Germinal center (tissue), 1 donor: ENCODE data around the gene RUFY1.
"Not testable (repeated sequence)": the region's sequence is repeated elsewhere in the genome, so short reads cannot be mapped to it uniquely, and the experiment has no call there.

Experiments
- DNase-seq: peaks from one replicate; pipeline ENCODE4 v3.0.0; 2012; ENCODE audit warnings: mixed read lengths, low spot score

Gene RUFY1

DNA sequence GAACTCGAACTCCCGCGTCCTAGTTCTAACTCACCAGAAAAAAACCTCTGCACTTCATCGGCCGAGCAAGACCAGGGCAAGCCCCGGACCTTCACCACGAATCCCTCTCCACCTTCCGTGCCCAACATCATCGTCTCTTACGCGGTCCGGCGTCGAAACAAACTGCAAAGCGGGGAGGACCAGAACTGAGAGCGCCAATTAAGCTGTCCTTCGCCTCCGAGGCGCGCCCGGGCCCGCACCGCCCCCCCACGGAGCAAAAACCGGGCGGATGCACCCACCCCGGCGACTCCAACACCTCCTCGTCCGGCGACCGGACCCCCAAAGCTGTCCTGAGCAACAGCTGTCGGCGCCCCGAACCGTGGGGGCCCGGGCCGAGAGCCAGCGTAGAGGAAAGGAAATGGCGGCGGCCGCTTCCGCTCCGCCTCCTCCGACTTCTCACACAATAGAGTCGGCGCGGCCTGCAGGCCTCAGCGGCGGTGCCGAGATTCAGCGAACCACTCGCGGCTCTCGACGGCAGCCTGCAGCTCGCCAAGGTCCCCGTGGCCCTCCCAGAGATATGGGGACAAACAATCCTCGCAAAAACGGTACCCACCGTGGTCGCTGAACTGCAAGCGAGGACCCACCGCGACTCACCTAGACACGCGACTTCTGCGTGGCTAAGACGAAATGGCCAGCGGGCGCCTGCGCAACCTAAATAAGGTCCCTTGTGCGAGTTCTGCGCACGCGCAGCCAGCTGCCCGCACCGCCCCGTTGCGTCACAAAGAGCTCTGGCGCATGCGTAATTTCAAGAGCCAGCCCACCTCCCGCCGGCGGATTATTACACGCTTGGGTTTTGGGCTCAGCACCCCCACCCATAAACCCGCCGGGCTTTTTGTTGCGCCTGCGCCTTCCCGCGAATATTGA lies 72.9 kb downstream of the RUFY1 start, which contains the start of gene HNRNPH1:
TSS of gene HNRNPH1 (minus strand) at position 669 of the 903 bp plus-strand sequence. CDS start at position 131, 538 bp downstream.
- DNase-seq: peak; percentile 100

DNA sequence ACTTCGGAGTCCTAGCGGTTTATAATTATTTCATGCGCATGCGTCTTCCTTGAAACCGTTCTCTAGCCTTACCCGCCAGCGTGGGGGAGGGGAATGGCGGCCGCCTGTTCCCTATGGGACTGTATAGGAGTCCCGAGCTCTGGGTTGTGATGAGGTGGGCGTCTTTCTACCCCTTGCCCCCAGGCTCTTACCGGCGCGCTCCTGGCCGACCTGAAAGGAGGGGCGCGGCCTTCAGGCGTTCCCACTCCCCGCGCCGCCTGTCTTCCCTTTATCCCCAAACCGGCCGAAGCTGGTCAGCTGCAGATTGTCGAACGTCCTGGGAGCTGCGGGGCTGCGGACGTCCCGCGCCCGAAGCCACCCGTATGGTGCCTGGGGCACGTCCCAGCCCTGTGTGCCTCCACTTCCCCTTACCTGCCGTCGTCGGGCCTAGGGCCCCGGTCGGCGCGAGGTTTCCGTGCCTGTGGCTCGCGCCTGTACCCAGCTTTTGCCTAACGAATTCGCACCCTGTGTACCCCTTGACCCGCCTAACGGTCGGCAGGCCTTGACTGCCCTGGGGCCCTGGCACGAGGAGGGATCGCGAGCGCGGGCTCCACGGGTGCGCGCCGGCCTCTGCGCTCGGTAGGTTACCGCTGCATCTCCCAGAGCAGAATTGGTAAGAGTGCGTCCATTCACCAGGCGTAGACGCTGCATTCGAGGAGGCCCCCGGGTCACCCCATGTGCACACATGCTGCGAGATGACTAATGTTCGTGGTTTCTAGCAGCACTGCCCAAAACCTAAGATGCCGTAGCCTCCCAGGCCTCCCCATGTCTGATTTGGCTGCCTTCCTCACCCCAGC lies 73.8 kb downstream of the RUFY1 start:
- peak; percentile 59 for DNase-seq

DNA sequence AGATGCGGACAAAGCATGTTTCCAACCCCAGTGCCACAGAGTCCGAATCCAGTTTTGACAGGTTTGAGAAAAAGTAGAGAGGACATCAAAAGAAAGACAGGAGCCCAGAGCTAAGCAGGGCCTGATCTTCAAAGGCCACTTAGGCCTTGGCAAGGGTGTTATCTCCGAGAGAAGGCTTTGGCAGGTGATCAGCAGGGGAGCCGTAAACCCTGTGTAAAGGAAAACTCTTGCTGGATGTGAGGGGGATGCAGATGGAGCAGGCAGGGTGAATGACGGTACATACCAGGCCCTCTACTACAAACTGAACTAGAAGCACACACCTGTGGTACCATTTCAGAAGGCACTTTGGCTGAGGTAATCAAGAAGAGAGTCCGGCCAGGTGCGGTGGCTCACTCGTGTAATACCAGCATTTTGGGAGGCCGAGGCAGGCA lies 74.5 kb downstream of the RUFY1 start:
- DNase-seq: no peak

DNA sequence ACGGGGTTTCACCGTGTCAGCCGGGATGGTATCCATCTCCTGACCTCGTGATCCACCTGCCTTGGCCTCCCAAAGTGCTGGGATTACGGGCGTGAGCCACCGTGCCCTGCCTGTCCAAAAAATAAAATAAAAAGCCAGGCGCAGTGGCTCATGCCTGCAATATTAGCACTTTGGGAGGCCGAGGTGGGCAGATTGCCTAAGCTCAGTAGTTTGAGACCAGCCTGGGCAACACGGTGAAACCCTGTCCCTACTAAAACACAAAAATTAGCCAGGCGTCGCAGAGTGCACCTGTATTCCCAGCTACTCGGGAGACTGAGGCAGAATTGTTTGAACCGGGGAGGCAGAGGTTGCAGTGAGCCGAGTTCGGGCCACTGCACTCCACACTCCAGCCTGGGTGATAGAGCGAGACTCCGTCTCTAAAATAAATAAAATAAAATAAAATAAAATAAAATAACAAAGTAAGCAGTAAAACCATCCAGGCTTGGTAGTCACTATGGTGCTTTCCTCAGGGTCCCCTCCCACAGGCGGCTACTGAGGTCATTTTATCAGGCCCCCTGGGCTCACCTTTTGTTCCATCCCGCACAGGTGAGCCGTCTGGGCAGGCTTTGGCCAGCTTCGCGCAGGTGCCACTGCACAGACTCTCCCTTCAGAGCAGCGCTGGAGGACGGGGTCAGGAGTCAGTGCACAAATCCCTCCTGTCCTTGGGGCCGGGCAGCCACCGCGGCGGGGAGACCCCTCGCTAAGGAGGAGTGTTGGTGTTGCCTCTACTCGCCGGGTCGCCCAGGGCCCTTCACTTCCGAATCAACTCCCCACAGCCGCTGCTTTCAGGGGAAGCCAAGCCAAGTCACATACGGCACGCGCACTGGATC lies 83.4 kb downstream of the RUFY1 start:
- DNase-seq: not testable (repeated sequence)

DNA sequence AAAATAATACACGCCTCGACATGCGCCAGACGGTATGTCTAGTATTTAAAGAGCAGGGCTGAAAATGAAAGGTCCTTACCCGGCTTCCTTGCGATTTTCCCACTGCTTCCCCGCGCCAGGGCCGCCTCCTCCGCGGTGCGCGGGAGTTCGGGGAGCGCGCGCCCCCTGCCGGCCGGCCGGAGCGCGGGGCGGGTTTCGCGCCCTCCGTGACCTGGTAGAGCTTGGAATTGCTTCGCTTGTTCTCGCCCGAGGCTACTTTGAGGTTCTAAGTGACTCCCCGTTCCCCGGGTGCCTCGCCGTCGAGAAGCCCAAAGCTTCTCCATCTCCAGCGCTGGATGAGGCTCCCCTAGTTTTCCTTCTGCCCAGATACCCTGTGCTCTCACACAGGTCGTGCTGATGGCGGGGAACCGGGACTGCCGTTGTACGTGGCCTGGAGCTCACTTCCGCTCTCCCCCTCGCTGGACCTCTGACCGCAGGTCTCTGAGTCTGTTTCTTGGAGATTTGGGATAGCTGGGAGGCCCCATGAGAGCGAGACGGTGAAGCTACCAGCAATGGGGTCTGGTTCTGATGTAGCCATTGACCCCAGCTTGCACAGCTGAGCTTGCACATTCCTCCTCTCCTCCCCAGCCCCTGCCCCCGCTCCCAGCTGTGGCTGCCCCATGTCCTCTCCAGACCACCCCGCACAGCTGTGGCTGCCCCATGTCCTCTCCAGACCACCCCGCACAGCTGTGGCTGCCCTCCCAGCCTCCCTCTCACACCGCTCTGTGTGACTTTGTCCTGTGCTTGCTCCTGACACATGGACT lies 84.2 kb downstream of the RUFY1 start:
- not testable (repeated sequence) for DNase-seq

DNA sequence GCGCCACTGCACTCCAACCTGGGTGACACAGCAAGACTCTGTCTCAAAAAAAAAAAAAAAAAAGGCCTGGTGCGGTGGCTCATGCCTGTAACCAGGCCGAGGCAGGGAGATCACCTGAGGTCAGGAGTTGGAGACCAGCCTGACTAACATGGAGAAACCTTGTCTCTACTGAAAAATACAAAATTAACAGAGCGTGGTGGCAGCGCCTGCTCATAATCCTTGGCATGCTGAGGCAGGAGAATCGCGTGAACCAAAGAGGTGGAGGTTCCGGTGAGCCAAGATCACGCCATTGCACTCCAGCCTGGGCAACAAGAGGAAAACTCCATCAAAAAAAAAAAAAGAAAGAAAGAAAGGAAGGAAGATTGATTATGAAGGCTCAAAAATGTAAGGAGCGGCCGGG lies 88.9 kb downstream of the RUFY1 start:
- DNase-seq: not testable (repeated sequence)

DNA sequence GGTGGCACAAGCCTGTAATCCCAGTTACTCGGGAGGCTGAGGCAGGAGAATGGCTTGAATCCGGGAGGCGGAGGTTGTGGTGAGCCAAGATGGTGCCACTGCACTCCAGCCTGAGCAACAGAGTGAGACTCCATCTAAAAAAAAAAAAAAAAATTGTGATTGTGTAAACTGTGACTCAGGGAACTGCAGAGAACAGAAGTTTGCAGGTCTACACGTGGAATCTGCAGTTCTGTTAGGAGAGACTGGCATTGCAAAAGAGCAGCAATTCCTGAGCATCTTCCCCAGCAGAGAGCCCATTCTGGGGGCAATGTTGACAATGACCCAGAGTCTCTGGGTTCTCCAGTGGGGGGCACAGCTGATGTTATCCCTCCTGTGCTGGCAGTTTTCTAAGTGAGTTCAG lies 91.4 kb downstream of the RUFY1 start:
- DNase-seq: not testable (repeated sequence)

DNA sequence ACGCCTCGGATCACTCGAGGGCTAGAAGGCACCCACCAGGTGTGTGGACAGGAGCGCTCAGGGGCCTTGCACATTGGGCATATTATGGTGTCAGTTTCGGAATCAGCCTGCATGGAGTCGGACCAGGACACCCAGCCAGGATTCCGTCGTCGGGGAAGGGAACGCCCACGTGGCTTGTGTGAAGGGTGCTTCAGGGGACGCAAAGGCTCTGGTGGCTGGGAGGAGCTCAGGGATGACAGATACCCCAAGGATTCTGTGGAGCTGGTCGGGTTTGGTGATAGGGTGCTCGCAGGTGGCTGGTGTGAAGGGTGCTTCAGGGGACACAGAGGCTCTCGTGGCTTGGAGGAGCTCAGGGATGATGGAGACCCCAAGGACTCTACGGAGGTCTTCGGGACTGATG lies 92.3 kb downstream of the RUFY1 start:
- not testable (repeated sequence) for DNase-seq

DNA sequence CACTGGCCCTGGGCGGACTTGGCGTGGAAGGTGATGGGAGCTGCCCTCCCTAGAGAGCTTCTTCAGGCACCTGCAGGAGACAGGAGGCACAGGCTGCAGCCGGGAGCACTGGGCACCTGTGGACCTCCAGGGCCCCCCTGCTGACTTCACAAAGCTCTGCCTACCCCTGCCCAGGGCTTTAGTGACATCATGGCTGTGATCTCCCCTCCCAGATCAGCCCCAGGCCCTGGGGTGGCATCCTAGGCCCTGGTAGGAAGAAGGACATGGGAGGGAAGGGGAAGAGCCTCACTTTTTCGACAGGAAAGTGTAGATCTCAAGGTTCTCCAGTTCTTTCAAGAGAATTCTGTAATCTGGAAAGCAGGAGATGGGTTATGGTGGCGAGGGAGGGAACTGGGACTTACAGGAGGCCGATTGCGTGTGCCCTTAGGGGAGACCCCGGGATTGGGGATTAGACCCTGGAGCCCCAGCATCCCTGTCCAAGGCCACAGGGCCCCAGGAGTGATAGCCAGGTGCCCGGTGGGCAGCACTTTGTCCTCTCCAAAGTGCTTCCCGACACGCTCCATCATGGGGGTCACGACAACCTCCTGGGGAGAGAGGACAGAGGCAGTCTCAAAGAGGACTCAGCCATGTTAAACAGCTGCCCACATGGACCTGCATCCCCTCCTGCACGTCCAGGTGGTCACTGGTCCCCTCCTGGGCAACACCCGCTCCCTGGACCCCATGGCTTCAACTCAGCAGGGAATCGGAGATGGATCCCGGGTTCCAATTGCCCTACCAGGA lies 93.0 kb downstream of the RUFY1 start:
- not testable (repeated sequence) for DNase-seq

DNA sequence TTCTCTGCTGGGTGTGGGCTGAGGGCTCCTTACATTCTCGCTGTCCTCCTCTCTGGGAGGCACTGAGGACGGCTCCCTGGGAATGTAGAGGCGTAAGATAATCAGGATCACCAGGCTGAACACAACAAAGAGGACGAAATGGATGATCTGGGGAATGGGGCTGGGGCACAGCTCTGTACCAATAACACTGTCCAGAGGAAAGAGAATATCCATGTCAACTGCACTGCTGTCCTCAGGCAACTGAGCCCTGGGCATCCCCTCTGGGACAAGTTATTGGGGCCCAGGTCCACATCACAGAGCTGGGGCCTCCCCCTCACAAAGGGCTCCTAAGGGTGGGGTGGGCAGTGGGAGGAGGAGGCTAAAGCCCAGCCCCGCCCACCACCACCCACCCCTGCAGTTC lies 94.4 kb downstream of the RUFY1 start:
- not testable (repeated sequence) for DNase-seq

DNA sequence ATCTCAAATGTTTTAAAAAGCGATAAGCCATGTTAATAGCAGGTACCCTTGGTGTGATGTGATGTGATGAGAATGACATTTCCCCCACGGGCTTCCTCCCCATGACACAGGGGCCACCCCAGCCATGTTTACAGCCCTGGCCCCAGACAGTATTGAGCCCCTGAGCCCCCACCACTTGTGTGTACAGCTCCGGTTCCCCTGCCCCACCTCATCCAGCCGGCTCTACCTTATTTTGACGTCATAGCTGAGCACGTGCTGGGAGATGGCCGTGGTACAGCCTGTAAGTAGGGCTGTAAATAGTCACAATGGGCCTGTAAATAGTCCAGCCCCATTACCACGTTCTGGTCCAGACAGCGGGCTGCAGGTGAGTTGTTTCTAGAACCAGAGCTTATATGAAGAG lies 98.1 kb downstream of the RUFY1 start:
- DNase-seq: no peak

DNA sequence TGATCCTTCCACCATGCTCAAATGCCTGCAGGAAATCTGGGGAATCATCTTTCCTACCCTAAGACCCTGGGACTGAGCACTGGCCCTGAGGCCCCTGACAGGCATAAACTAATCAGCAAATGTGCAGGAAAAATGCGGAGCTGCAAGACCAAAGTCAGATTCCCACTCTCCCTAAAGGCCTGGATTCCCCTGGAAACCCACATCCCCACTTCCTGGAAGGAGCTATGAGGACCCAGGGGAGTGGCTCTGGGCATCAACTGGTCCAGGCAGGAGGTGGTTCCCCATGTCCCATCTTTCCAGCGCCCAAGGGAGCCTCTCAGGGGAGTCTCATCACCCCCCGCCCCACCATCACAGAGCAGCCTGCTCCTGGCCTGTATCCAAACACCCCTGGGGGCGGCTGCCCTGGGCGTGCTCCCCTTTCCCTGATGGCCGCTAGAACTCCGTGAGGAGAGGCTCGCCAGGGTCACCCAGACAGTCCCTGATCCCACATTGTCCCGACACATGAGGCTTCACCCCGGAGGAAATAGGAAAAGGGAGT lies 98.9 kb downstream of the RUFY1 start:
- not testable (repeated sequence) for DNase-seq

DNA sequence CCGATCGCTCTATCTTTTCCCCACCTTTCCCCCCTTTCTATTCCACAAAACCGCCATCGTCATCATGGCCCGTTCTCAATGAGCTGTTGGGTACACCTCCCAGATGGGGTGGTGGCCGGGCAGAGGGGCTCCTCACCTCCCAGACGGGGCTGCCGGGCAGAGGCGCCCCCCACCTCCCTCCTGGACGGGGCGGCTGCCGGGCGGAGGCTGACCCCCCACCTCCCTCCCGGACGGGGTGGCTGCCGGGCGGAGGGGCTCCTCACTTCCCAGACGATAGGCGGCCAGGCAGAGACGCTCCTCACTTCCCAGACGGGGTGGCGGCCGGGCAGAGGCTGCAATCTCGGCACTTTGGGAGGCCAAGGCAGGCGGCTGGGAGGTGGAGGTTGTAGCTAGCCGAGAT lies 99.9 kb downstream of the RUFY1 start:
- not testable (repeated sequence) for DNase-seq

DNA sequence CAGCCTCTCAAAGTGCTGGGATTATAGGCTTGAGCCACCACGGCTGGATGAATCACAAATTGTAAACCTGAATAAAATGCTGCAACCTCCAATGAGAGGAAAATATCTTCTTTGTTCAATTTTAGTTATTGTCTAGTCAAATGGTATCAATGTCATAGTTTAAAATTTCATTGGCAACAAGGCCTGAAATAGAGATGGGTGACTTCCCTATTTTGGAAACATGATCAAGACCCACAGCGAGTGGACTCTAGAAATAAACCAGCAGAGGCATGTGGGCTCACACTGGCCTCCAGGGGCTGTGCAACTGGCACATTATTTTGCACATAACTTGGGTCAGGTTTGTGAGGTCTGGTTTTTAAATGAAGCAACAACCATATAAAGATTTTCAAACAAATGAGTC lies 102.8 kb downstream of the RUFY1 start:
- not testable (repeated sequence) for DNase-seq

DNA sequence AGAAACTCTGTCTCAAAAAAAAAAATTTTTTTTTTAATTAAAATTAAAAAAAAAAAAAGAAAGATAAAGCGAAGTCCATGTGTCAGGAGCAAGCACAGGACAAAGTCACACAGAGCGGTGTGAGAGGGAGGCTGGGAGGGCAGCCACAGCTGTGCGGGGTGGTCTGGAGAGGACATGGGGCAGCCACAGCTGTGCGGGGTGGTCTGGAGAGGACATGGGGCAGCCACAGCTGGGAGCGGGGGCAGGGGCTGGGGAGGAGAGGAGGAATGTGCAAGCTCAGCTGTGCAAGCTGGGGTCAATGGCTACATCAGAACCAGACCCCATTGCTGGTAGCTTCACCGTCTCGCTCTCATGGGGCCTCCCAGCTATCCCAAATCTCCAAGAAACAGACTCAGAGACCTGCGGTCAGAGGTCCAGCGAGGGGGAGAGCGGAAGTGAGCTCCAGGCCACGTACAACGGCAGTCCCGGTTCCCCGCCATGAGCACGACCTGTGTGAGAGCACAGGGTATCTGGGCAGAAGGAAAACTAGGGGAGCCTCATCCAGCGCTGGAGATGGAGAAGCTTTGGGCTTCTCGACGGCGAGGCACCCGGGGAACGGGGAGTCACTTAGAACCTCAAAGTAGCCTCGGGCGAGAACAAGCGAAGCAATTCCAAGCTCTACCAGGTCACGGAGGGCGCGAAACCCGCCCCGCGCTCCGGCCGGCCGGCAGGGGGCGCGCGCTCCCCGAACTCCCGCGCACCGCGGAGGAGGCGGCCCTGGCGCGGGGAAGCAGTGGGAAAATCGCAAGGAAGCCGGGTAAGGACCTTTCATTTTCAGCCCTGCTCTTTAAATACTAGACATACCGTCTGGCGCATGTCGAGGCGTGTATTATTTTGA lies 107.2 kb downstream of the RUFY1 start:
- not testable (repeated sequence) for DNase-seq

DNA sequence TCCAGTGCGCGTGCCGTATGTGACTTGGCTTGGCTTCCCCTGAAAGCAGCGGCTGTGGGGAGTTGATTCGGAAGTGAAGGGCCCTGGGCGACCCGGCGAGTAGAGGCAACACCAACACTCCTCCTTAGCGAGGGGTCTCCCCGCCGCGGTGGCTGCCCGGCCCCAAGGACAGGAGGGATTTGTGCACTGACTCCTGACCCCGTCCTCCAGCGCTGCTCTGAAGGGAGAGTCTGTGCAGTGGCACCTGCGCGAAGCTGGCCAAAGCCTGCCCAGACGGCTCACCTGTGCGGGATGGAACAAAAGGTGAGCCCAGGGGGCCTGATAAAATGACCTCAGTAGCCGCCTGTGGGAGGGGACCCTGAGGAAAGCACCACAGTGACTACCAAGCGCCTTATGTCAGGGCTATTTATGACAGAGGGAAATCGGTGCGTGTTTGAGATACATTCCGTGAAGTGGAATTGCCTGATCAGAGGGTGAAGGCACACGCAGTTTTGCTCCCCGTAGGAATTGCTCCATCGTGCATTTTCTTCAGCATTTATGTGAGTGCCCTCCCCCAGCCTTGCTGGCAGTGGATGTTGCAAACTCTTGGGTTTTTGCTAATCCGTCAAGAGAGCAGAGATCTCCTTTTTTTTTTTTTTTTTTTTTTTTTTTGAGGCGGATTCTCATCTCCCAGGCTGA lies 108.0 kb downstream of the RUFY1 start:
- DNase-seq: not testable (repeated sequence)
